HG03575 (cell line): ENCODE measurements around the gene REST.
"Not testable (repeated sequence)": the region's sequence is repeated elsewhere in the genome, so short reads cannot be mapped to it uniquely, and the experiment has no call there.

Experiments
- ATAC-seq: cut with Tn5 transposase; IDR thresholded peaks from one replicate; pipeline ENCODE4 v1.9.1; 2021; ENCODE audit not compliant: unreplicated experiment, insufficient number of reproducible peaks, low FRiP score; ENCODE audit errors: extremely low read depth

Gene REST

GRCh38 chr4:56907489-56908205, at the start of gene REST:
Gene REST, plus strand, starts transcription at chr4:56907900. Its CDS starts 2,739 bp downstream, at chr4:56910639.
- ATAC-seq, result no peak

- no peak for ATAC-seq
These were observed 47.9 kb upstream of the REST start for GRCh38 chr4:56859841-56860240.

GRCh38 chr4:56860781-56861180, 46.9 kb upstream of the REST start:
- peak; percentile 41 for ATAC-seq

- no peak for ATAC-seq
These were observed 46.3 kb upstream of the REST start for GRCh38 chr4:56861360-56861759.

GRCh38 chr4:56863441-56864139, 44.1 kb upstream of the REST start:
- ATAC-seq, result no peak

GRCh38 chr4:56870946-56871345, 36.8 kb upstream of the REST start:
- ATAC-seq, result no peak

GRCh38 chr4:56871371-56871866, 36.3 kb upstream of the REST start:
- ATAC-seq, result no peak

- no peak for ATAC-seq
These were observed 33.5 kb upstream of the REST start for GRCh38 chr4:56874166-56874565.

- no peak for ATAC-seq
These were observed 32.8 kb upstream of the REST start for GRCh38 chr4:56874923-56875322.

- no peak for ATAC-seq
These were observed 31.4 kb upstream of the REST start for GRCh38 chr4:56876264-56876663.

GRCh38 chr4:56879996-56880395, 27.7 kb upstream of the REST start:
- no peak for ATAC-seq

GRCh38 chr4:56880572-56880971, 27.1 kb upstream of the REST start:
- ATAC-seq, result no peak

GRCh38 chr4:56884511-56884910, 23.2 kb upstream of the REST start:
- ATAC-seq, result not testable (repeated sequence)

- no peak for ATAC-seq
These were observed 15.0 kb upstream of the REST start for GRCh38 chr4:56892691-56893090.

- ATAC-seq, result not testable (repeated sequence)
These were observed 9.9 kb upstream of the REST start for GRCh38 chr4:56897842-56898241.

GRCh38 chr4:56900186-56900585, 7.5 kb upstream of the REST start:
- ATAC-seq, result not testable (repeated sequence)

- ATAC-seq, result no peak
These were observed 5.0 kb upstream of the REST start for GRCh38 chr4:56902703-56903102.

- ATAC-seq, result no peak
These were observed 1.9 kb upstream of the REST start for GRCh38 chr4:56905796-56906195.

GRCh38 chr4:56906489-56907393, 959 bp upstream of the REST start:
- no peak for ATAC-seq
